Osteocyte (in vitro differentiated cells): Measurements from ENCODE around the gene CDKN2B-AS1. TPM values are rescaled to one million over a fixed set of nuclear protein-coding genes. Genes with fewer than 3 reads are reported as not detected.

ENCODE experiments used
- DNase-seq: peaks from one replicate; pipeline ENCODE4 v3.0.0; 2021; ENCODE audit warnings: mixed read lengths; ENCODE audit not compliant: unreplicated experiment; ENCODE audit errors: extremely low spot score
- H3K27ac Mint-ChIP-seq: one replicate; pipeline ENCODE4 v1.8.0; 2021; ENCODE audit warnings: mild to moderate bottlenecking, mixed read lengths; ENCODE audit not compliant: unreplicated experiment
- H3K27me3 Mint-ChIP-seq: one replicate; pipeline ENCODE4 v1.8.0; 2021; ENCODE audit warnings: mixed read lengths; ENCODE audit not compliant: unreplicated experiment
- H3K36me3 Mint-ChIP-seq: one replicate; pipeline ENCODE4 v1.8.0; 2021; ENCODE audit warnings: mixed read lengths; ENCODE audit not compliant: unreplicated experiment
- H3K4me1 Mint-ChIP-seq: one replicate; pipeline ENCODE4 v1.8.0; 2021; ENCODE audit warnings: mixed read lengths; ENCODE audit not compliant: unreplicated experiment
- H3K4me3 Mint-ChIP-seq: one replicate; pipeline ENCODE4 v1.8.0; 2021; ENCODE audit warnings: mild to moderate bottlenecking, moderate library complexity, mixed read lengths; ENCODE audit not compliant: unreplicated experiment
- H3K9me3 Mint-ChIP-seq: one replicate; pipeline ENCODE4 v1.8.0; 2021; ENCODE audit warnings: mixed read lengths; ENCODE audit not compliant: unreplicated experiment
- total RNA-seq: library from RNA; stranded (reverse); gene quantifications from 2 replicates; pipeline ENCODE4 v1.2.1, GENCODE V29; 2021
- TF ChIP-seq, protein P1 (sequence below): fragments of 200-600 bp; sonication (generic); IDR thresholded peaks from 2 replicates; pipeline ENCODE4 v1.5.0; 2021; ENCODE audit warnings: antibody characterized with exemption, mild to moderate bottlenecking, moderate library complexity

CDKN2B-AS1 gene
- total RNA-seq, 1 donor from 2014 or later = 4.0 TPM

- TF ChIP-seq, protein P1, sequence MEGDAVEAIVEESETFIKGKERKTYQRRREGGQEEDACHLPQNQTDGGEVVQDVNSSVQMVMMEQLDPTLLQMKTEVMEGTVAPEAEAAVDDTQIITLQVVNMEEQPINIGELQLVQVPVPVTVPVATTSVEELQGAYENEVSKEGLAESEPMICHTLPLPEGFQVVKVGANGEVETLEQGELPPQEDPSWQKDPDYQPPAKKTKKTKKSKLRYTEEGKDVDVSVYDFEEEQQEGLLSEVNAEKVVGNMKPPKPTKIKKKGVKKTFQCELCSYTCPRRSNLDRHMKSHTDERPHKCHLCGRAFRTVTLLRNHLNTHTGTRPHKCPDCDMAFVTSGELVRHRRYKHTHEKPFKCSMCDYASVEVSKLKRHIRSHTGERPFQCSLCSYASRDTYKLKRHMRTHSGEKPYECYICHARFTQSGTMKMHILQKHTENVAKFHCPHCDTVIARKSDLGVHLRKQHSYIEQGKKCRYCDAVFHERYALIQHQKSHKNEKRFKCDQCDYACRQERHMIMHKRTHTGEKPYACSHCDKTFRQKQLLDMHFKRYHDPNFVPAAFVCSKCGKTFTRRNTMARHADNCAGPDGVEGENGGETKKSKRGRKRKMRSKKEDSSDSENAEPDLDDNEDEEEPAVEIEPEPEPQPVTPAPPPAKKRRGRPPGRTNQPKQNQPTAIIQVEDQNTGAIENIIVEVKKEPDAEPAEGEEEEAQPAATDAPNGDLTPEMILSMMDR = no peak
- H3K9me3 Mint-ChIP-seq = peaks cover 7% of the 10 kb centered on the region
- no peak for DNase-seq
- H3K36me3 Mint-ChIP-seq = no peaks in the 10 kb centered on the region
- H3K27ac Mint-ChIP-seq = peak overlapping the region; percentile 89
- H3K27me3 Mint-ChIP-seq = no peaks in the 10 kb centered on the region
- peaks cover 40% of the 10 kb centered on the region for H3K4me1 Mint-ChIP-seq
- H3K4me3 Mint-ChIP-seq = no peak overlapping the region
These were observed 89.9 kb downstream of the CDKN2B-AS1 start for GRCh38 chr9:22084336-22085035.

DNA sequence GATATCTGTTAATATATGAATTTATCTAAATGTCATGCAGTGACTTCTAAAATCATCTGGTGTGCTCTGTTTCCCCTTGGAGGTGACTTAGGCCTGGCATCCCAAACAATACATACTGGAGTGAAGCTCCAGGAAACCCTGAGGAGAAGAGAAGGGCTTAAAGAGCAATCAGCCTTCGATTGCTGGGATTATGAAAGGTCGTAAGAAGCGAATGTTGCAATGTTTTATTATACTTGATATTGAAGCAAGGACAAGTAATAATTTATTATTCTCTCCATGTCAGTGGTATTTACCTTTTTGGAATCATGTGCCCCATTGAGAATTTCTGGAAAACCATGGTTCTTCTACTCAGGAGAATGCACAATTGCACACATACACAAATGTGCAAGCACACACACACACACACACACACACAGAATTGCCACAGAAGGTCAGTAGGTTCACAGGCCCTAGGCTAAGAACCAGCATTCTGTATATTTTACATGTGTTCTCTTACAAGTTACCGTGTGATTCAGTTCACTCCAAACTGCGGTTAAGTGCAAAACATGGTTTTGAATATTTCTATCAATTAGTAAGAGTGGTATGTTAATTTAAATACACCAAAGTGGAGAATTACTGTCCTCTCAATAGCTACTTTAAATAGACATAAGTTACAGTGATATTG lies 93.6 kb downstream of the CDKN2B-AS1 start:
- Mint-ChIP-seq H3K4me1 (peaks cover 38% of the 10 kb centered on the region), H3K9me3 (peaks cover 6% of the 10 kb centered on the region), H3K4me3 (no peak overlapping the region), H3K27me3 (no peaks in the 10 kb centered on the region), H3K36me3 (peaks cover 5% of the 10 kb centered on the region), H3K27ac (no peak overlapping the region)
- TF ChIP-seq, protein P1 = no peak
- no peak for DNase-seq

DNA sequence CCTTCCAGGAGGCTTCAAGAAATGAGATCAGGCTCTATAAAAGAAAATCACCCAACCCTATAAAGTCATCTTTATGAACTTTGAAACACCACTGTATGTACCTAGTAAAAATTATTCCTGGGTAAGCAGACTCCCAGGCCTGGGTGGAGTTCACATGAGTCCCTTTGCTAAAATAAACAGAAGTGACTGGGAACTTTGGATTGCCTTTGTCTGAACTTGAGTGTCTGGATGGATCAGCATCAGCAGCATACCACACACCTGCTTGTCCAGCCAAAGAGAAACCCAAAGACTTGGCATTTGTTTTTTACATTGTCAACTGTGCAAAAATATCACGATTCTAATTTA lies 94.1 kb downstream of the CDKN2B-AS1 start:
- no peak overlapping the region for H3K4me3 Mint-ChIP-seq
- no peak overlapping the region for H3K27ac Mint-ChIP-seq
- H3K4me1 Mint-ChIP-seq = peaks cover 33% of the 10 kb centered on the region
- no peak for DNase-seq
- peaks cover 5% of the 10 kb centered on the region for H3K36me3 Mint-ChIP-seq
- TF ChIP-seq, protein P1 = no peak
- peaks cover 4% of the 10 kb centered on the region for H3K9me3 Mint-ChIP-seq
- no peaks in the 10 kb centered on the region for H3K27me3 Mint-ChIP-seq

DNA sequence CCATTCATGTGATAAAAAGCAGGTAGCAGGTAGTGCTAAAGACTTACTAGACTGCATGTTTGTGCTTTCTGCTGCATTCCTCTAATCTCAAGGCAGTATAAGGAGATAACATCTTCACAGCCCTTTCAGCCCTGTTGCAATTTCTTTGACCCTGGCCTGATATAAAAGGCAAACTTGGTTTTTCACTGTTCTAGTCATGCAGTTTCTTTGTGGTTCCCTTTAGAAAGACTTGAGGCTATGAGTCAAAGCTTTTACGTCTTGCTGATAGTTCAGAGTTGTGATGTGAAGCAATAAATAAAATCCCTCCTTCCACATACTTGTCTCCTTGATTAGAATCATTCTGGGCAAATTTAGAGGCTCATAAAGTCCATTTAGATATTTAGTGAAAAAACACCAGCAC lies 103.1 kb downstream of the CDKN2B-AS1 start:
- peaks cover 8% of the 10 kb centered on the region for H3K9me3 Mint-ChIP-seq
- peaks cover 23% of the 10 kb centered on the region for H3K4me1 Mint-ChIP-seq
- TF ChIP-seq, protein P1 = no peak
- peaks cover 10% of the 10 kb centered on the region for H3K36me3 Mint-ChIP-seq
- H3K4me3 Mint-ChIP-seq = no peak overlapping the region
- H3K27me3 Mint-ChIP-seq = no peaks in the 10 kb centered on the region
- DNase-seq = no peak
- peak overlapping the region; percentile 19 for H3K27ac Mint-ChIP-seq

DNA sequence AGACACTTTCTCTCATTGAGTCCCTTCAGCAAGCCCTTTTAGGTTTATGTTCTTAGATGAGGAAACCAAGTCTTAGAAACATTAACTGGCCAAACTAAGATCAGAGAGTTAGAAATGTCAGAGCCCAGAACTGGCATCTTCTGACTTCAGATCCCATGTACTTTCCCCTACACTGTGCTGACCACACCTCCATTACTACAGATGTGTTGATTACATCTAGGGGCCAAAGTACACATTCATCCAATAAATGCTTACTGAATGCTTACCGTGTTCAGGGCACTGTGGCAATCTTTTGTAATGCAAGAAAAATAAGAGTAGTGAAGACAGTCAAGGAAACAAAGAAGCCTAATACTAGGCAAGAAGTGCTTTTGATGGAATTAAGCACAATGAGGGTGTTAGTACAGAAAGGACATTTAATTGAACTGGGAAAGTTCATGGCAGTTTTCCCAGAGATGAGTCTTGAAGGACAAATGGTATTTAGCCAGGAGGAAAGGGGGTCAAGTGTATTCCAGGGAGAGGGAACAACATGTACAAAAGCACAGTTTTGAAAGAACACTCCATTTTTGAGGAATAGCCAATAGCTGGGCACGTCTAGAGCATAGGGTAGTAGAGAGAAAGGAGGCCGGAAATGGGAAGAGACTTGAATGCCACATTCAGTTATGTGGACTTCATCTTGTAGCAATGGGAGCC lies 104.2 kb downstream of the CDKN2B-AS1 start:
- Mint-ChIP-seq H3K9me3 (peaks cover 6% of the 10 kb centered on the region), H3K27me3 (no peaks in the 10 kb centered on the region), H3K36me3 (peaks cover 8% of the 10 kb centered on the region), H3K27ac (peak overlapping the region; percentile 52), H3K4me1 (peaks cover 28% of the 10 kb centered on the region), H3K4me3 (no peak overlapping the region)
- TF ChIP-seq, protein P1 = no peak
- no peak for DNase-seq
